Loucy (cell line): ENCODE measurements around the gene AGBL4.

Experiments used
- EZH2phosphoT487 ChIP-seq: fragments of 200-600 bp; IDR thresholded peaks from 2 replicates; pipeline ENCODE4 v1.6.1; 2018; ENCODE audit warnings: antibody characterized with exemption, mild to moderate bottlenecking, moderate library complexity, borderline replicate concordance
- TF ChIP-seq, protein P1 (sequence below): fragments of 200-600 bp; sonication (generic); conservative IDR thresholded peaks from 2 replicates; pipeline ENCODE4 v1.5.1; 2014; ENCODE audit warnings: mild to moderate bottlenecking, antibody characterized with exemption, low read length

DNA sequence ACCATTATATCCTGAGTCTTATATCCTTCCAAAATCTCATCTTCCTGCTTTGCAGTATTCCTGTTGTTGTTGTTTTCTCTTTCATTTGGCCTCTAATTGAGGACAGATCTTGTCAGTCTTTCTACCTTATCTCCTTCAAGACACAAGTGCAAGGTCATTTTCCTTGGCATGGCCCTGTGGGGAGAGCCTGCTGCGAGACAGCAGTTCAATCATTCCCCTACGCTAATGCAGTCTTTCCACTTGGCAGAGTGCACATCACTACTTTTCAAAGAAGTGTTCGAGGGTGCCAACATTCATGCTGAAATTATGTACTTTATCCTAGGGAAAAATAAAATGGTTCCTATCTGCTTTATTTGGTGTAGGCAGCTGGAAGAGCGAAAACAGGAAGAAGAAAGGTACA, 1421.4 kb downstream of the AGBL4 start:
- TF ChIP-seq, protein P1, sequence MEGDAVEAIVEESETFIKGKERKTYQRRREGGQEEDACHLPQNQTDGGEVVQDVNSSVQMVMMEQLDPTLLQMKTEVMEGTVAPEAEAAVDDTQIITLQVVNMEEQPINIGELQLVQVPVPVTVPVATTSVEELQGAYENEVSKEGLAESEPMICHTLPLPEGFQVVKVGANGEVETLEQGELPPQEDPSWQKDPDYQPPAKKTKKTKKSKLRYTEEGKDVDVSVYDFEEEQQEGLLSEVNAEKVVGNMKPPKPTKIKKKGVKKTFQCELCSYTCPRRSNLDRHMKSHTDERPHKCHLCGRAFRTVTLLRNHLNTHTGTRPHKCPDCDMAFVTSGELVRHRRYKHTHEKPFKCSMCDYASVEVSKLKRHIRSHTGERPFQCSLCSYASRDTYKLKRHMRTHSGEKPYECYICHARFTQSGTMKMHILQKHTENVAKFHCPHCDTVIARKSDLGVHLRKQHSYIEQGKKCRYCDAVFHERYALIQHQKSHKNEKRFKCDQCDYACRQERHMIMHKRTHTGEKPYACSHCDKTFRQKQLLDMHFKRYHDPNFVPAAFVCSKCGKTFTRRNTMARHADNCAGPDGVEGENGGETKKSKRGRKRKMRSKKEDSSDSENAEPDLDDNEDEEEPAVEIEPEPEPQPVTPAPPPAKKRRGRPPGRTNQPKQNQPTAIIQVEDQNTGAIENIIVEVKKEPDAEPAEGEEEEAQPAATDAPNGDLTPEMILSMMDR, result no peak
- TF ChIP-seq EZH2phosphoT487, result no peak
